GM18499 (cell line): ENCODE results near the gene ERP27.

Experiments
- ATAC-seq: cut with Tn5 transposase; IDR thresholded peaks from one replicate; pipeline ENCODE4 v1.9.1; 2021; ENCODE audit warnings: moderate number of reproducible peaks; ENCODE audit not compliant: insufficient read depth, unreplicated experiment

ERP27 gene

DNA sequence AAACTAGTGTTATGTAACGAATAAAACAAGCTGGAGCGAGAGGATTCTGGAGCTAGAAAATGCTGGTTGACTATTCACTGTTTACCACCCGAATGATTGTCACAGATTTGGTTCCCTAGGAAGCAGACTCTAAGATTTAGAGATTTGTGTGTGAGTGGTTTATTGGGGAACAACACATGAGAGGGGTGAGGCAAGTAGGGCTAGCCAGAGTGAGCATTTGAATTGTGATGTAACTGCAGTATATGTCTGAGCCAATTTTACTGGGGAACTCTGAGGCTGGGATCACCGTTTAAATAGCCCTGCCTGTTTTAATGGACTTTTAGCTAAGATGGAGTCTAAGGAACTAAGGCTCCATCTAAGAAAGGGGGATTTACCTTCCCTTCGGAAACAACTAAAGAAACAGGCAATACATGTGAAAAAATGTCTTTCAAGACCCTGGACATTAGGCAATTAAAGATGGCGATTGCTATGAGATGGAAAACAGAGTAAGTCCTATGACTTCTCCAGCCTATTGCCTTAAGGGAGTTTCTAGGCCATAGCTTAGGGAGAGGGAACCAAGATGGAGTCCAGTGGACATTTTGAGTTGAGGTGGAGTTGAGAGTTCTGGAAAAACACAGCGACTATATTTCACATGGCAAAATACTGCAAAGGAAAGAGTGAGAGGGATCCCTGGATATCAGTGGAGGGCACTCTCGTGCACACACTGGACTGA is 59.0 kb downstream of the ERP27 start:
- ATAC-seq, result no peak

DNA sequence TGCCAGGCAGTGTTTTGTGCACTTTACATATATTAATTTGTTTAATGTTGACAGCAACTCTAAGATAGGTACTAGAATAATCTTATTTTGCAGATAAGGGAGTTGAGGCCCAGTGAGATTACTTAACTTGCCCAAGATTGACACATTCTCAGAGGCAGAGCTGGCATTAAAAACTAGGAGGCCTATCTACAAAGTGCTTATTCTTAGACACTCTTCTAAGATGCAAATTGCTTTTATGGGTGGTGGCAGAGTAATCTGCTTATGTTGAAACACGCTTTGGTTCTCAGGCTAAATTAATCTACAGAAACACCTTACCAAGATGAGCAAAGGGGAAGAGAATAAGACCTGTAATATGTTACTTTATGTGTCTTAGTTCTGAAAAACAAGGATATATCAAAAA is 59.8 kb downstream of the ERP27 start:
- no peak for ATAC-seq

DNA sequence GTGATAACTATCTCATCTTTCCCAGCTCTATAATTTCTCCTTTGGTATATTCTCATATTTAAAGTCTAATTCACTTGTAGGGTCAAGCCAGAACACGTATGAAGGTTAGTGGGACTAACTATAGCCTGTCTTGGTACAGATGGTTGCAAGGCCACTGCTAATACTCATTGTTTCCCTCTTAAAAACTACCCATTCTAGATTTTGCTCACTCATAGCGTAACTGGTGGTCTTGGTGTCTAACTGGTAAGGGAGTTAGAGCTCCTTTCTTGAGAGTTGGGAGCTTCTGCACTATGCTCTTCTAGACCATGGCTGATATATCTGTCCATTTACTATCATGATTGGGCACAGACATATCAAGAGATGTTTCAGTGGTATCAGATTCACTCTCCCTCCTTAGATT is 61.5 kb downstream of the ERP27 start:
- no peak for ATAC-seq

DNA sequence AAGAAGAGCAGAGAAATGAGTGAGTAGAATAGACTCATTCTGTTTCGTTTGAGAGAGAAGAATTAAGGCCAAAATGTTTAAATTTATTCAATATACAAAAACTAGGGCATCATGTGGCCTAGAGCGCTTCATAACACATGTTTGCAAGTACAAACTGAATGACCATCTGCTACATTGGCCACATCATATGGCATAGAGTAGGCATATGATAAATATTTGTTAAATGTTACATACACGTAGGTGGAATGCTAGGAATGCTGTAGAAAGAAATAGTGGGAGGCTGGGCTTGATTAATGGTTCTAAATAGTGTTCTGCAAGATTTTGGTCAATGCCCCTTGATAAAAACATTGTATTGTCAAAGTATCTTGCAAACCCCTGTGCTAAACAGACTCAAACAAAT is 63.5 kb downstream of the ERP27 start:
- ATAC-seq, result no peak

DNA sequence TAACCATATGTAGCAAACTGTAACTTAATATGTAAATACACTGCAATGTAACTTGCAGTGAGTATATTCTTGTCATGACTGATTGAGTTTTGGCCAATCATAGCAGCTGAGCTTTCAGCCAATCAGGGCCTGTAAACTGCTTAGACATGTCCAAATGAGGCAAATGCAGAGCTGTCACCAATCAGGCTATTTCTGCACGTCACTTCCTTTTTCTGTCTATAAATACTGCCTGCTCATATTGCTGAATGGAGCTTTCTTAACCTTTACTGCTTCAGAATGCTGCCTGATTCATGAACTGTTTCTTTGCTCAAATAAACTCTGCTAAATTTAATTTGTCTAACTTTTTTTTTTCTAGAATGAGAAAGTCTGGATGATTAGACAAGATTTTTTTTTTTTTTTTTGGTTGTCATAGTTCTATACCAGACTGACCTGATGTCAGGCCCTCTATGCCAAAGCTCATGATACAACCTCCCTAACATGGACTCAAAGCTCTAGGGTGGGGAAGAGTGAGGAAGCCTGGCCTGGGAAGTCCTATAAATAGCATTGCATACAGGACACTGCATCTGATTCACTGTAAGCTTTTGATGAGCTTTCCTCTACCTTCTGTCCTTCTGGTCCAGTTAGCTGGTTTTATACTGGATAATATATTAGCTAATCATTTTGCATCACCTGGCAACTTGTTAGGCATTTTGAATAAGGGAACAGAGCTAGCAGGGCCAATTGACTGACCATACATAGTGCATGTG is 64.7 kb downstream of the ERP27 start:
- ATAC-seq, result no peak

DNA sequence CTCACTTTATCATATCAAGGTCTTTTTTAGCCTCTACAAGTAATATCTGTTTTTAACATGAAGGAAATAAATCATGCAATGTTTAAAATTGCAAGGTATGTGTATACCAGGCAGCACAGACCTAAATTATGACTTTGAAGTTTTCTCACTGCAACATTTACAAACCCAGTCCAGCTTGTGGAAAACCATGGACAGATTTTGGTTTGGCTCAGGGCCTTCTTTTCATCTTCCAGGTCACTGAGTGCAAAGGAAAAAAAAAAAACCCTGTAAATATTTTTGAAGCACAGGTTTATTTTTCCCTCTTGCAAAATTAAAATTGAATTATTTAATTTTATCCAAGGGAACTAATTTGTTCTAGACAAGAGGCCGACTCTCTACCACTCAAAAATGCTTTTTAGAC is 66.5 kb downstream of the ERP27 start:
- ATAC-seq, result no peak

DNA sequence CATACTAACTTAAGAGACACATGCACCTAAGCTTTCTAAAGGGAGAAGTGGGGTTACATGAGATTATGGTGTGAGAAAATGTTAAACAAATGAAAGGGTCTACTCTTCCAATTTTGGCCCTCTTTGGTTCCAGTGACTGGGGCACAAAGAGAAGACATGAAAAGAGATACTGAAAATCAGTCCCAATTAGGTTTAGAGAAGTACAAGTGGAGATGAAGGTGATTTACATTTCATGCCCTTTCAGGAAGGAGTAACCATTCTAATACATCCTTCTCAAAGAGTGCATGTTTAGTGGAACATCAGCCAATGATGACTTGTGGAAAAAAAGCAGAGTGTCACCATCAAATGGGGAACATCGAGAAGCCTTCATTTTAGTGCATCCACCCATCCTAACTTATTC is 67.1 kb downstream of the ERP27 start:
- ATAC-seq, result no peak

DNA sequence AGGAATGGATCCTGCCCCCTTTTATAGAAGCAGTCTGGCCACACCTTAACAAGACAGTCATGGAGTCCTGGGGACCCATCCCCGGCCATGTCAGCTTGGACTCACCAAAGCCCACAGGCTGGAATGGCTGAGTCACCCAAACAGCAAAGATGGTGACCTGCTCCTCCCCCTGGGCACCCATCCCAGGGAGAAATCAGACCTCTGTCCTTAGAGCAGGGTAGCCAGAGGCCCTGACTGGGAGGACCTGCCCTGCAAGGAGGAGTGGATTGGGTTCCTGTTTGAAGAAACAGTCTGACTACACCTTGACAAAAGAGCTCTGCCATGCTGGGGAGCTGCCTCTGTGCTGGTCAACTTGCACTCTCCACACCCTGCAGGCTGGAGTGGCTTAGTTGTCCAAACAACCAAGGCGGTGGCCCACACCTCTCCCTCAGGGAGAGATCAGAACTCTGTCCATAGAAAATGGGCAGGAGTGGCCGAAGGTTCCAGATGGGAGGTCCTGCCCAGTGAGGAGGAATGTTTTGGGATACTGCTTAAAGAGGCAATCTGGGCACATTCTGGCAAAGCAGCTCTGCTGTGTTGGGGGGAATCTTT is 69.3 kb downstream of the ERP27 start:
- ATAC-seq, result no peak
